Measurements from ENCODE around the gene RPS5. TPM values are rescaled to one million over a fixed set of nuclear protein-coding genes. Genes with fewer than 3 reads are reported as not detected.
"Not testable (repeated sequence)": the region's sequence is repeated elsewhere in the genome, so short reads cannot be mapped to it uniquely, and the experiment has no call there.

Gene RPS5
- polyA plus RNA-seq, 1 experiment: 1,927 TPM

- no peak for DNase-seq (ENCODE audit: low read depth, low spot score)
- Histone ChIP-seq H3K27ac (ENCODE audit: low read depth, low read length) (peak overlapping the region; percentile 31), H3K9me3 (ENCODE audit: control insufficient read depth, insufficient read depth, low read length) (peaks cover 22% of the 10 kb centered on the region; the same call in 1 of the 2 replicates), H3K4me3 (ENCODE audit: low read depth, low read length) (peak overlapping the region; percentile 83), H3K27me3 (ENCODE audit: control insufficient read depth, insufficient read depth, low read length) (no peaks in the 10 kb centered on the region)
- POLR2A ChIA-PET: interaction anchor here (0.6 to 2.9 kb wide), 6 partner anchors 9 to 42 kb away, joined by 3 to 17 read pairs (median 6); partner anchors contain the start of genes ERVK3-1, ZNF497, ZNF837 and ZSCAN22
- CTCF ChIA-PET: interaction anchor here (1.0 kb wide), 2 partner anchors 8 to 116 kb away, joined by 3 to 4 read pairs; no protein-coding TSS in a partner anchor
- TF ChIP-seq CTCF (IDR thresholded peaks at IDR 0.05; ENCODE audit: low read depth, low read length): no peak
Measured at GRCh38 chr19:58346961-58347929, 39.8 kb upstream of the RPS5 start.

- POLR2A ChIA-PET: interaction anchor here (0.6 to 2.9 kb wide), 7 partner anchors 8 to 43 kb away, joined by 3 to 17 read pairs (median 5); partner anchors contain the start of genes ERVK3-1, ZNF497, ZNF837 and ZSCAN22
- H3K27ac ChIP-seq (ENCODE audit: low read depth, low read length); DNase-seq (ENCODE audit: low read depth, low spot score): not testable (repeated sequence)
Measured at GRCh38 chr19:58348080-58348479, 39.0 kb upstream of the RPS5 start.

GRCh38 chr19:58349590-58349989 lies 37.5 kb upstream of the RPS5 start:
- Histone ChIP-seq H3K9me3 (ENCODE audit: control insufficient read depth, insufficient read depth, low read length) (peaks cover 22% of the 10 kb centered on the region; the same call in 1 of the 2 replicates), H3K4me3 (ENCODE audit: low read depth, low read length) (no peak overlapping the region), H3K27me3 (ENCODE audit: control insufficient read depth, insufficient read depth, low read length) (peaks cover 2% of the 10 kb centered on the region), H3K27ac (ENCODE audit: low read depth, low read length) (no peak overlapping the region)
- CTCF ChIA-PET: no interaction called here
- POLR2A ChIA-PET: no interaction called here
- no peak for DNase-seq (ENCODE audit: low read depth, low spot score)
- TF ChIP-seq CTCF (IDR thresholded peaks at IDR 0.05; ENCODE audit: low read depth, low read length): no peak

More at GRCh38 chr19:58348080-58348479, 39.0 kb upstream of the RPS5 start:
- Histone ChIP-seq H3K4me3 (ENCODE audit: low read depth, low read length) (peak overlapping the region; percentile 83), H3K9me3 (ENCODE audit: control insufficient read depth, insufficient read depth, low read length) (peaks cover 22% of the 10 kb centered on the region; the same call in 1 of the 2 replicates)
- CTCF ChIA-PET: interaction anchor here (1.0 kb wide), 2 partner anchors 9 to 115 kb away, joined by 3 to 4 read pairs; no protein-coding TSS in a partner anchor
- not testable (repeated sequence) for H3K27me3 ChIP-seq (ENCODE audit: control insufficient read depth, insufficient read depth, low read length)

GRCh38 chr19:58350001-58350861 lies 36.8 kb upstream of the RPS5 start:
- peaks cover 22% of the 10 kb centered on the region; the same call in 1 of the 2 replicates for H3K9me3 ChIP-seq (ENCODE audit: control insufficient read depth, insufficient read depth, low read length)
- POLR2A ChIA-PET: no interaction called here
- no peak overlapping the region for H3K27ac ChIP-seq (ENCODE audit: low read depth, low read length)
- H3K4me3 ChIP-seq (ENCODE audit: low read depth, low read length): no peak overlapping the region
- DNase-seq (ENCODE audit: low read depth, low spot score): no peak
- H3K27me3 ChIP-seq (ENCODE audit: control insufficient read depth, insufficient read depth, low read length): peaks cover 2% of the 10 kb centered on the region
- TF ChIP-seq CTCF (IDR thresholded peaks at IDR 0.05; ENCODE audit: low read depth, low read length): no peak
- CTCF ChIA-PET: no interaction called here

- Histone ChIP-seq H3K27ac (ENCODE audit: low read depth, low read length) (no peak overlapping the region), H3K4me3 (ENCODE audit: low read depth, low read length) (no peak overlapping the region), H3K9me3 (ENCODE audit: control insufficient read depth, insufficient read depth, low read length) (peaks cover 26% of the 10 kb centered on the region; the same call in 1 of the 2 replicates), H3K27me3 (ENCODE audit: control insufficient read depth, insufficient read depth, low read length) (peaks cover 8% of the 10 kb centered on the region)
- ChIA-PET CTCF (no interaction called here), POLR2A (no interaction called here)
- no peak for DNase-seq (ENCODE audit: low read depth, low spot score)
- no peak for TF ChIP-seq CTCF (IDR thresholded peaks at IDR 0.05; ENCODE audit: low read depth, low read length)
Measured at GRCh38 chr19:58350871-58351557, 36.1 kb upstream of the RPS5 start.
